Activated naive CD8-positive, alpha-beta T cell treated with anti-CD3 and anti-CD28 coated beads for 36 hours (primary cell): Measurements from ENCODE around the gene GAL3ST2. TPM values are rescaled to one million over a fixed set of nuclear protein-coding genes. Genes with fewer than 3 reads are reported as not detected.
A peak's percentile ranks its signal among the peaks of the same experiment; 100 is the strongest.
"Not testable (repeated sequence)": the region's sequence is repeated elsewhere in the genome, so short reads cannot be mapped to it uniquely, and the experiment has no call there.

Experiments used
- DNase-seq: peaks from one replicate; pipeline ENCODE4 v3.0.0; 2021
- H3K27ac Mint-ChIP-seq: one replicate; pipeline ENCODE4 v1.8.0; 2022; ENCODE audit warnings: mild to moderate bottlenecking, moderate library complexity, mixed read lengths
- H3K27me3 Mint-ChIP-seq: one replicate; pipeline ENCODE4 v1.8.0; 2022; ENCODE audit warnings: mild to moderate bottlenecking, mixed read lengths
- H3K36me3 Mint-ChIP-seq: one replicate; pipeline ENCODE4 v1.8.0; 2021; ENCODE audit warnings: mild to moderate bottlenecking, mixed read lengths
- H3K4me1 Mint-ChIP-seq: one replicate; pipeline ENCODE4 v1.8.0; 2021; ENCODE audit warnings: mixed read lengths
- H3K4me3 Mint-ChIP-seq: one replicate; pipeline ENCODE4 v1.8.0; 2022; ENCODE audit warnings: mild to moderate bottlenecking, moderate library complexity, mixed read lengths
- H3K9me3 Mint-ChIP-seq: one replicate; pipeline ENCODE4 v1.8.0; 2022; ENCODE audit warnings: mixed read lengths
- total RNA-seq, 2 experiments: library from RNA; stranded (reverse); gene quantifications; one replicate each; pipeline ENCODE4 v1.2.3, GENCODE V29; 2021

GAL3ST2 gene
- total RNA-seq, 2 experiments from 2014 or later, result 0.31 TPM; not detected in 1

DNA sequence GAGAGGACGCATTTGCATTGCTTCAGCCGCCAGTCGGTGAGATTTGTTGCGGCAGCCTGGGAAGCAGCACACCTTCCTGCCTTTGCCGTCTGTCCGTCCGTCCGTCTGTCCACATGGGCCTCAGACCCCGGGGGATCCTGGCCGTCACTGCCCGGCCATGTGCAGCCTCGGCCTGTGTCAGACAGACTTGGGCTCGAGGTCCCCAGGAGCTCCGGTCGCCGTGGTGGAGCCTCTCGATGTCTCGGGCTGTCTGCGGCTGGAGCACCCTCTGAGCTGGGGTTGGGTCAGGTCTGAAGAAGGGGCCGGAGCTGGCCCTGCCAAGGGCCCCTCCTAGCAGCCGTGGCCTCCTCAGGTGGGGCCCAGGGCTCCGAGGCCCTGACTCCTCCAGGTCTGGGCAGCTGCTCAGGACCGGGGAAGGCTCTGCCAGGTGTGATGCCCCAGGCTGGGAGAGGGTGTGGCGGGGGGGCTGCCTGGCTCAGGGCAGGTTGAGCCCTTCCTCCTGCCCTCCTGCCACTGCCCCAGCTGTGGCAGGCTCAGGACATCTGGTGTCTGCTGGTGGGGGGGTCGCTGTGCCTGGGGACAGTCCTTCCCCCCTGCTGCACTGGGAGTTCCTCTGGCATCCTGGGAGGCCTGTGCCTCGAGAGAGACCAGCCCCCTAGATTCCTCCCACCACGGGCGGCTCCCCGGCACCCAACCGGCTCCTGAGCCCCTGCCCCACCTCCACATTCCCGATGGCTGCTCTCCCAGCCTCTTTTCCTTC, 44.2 kb downstream of the GAL3ST2 start:
- no peak for DNase-seq
- H3K4me3 Mint-ChIP-seq, result peak overlapping the region; percentile 48
- peaks cover 13% of the 10 kb centered on the region for H3K36me3 Mint-ChIP-seq
- peaks cover 10% of the 10 kb centered on the region for H3K9me3 Mint-ChIP-seq
- H3K4me1 Mint-ChIP-seq, result peaks cover 18% of the 10 kb centered on the region
- H3K27me3 Mint-ChIP-seq, result peaks cover 14% of the 10 kb centered on the region
- no peak overlapping the region for H3K27ac Mint-ChIP-seq

DNA sequence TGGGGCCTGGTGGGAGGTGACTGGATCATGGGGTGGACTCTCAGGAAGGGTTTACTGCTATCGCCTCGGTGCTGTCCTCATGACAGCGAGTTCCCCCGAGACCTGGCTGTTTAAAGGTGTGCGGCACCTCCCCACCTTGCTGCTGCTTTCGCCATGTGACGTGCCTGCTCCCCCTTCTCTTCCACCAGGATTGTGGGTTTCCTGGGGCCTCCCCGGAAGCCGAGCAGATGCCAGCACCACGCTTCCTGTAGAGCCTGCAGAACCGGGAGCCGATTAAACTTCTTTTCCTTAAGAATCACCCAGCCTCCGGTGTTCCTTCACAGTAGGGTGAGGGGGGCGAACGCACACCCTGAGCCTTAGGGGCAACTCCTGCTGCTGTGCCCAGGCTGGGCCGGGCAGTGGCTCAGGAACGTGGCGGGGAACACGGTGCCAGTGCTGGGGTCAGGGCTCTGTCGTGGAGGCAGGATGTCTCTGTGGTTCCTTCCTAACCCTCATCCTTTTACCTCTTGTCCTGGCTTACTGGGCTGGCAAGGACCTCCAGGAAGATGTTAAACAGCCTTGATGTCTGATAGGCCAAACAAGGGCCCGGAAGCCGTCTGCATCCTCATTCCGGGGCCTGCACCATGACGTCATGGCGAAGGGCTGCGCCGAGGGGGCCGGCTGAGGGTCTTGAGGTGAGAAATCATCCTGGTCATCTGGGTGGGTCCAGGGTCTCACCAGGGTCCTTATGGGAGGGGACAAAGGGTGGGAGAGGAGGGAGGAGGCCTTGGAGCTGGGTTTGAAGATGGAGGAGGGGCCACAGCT, 45.0 kb downstream of the GAL3ST2 start:
- H3K27me3 Mint-ChIP-seq, result peaks cover 20% of the 10 kb centered on the region
- DNase-seq, result no peak
- H3K4me1 Mint-ChIP-seq, result peaks cover 18% of the 10 kb centered on the region
- peaks cover 18% of the 10 kb centered on the region for H3K9me3 Mint-ChIP-seq
- peak overlapping the region; percentile 48 for H3K4me3 Mint-ChIP-seq
- H3K36me3 Mint-ChIP-seq, result peaks cover 14% of the 10 kb centered on the region
- peak overlapping the region; percentile 81 for H3K27ac Mint-ChIP-seq

DNA sequence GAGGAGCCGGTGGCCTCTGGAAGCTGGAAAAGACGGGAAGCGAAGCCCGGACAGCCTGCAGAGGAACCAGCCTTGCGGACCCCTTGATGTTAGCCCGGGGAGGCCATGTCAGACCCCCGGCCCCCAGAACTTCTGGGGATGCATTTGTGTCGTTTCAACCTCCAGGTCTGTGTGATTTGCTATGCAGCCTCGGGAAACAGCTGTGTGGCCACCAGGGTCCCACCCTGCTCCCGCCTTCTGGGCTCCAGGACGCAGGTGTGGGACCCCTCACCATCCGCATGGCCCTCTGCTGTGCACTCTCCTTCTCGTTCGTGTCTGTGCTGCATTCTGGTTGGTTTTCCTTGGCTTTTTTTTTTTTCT, 45.6 kb downstream of the GAL3ST2 start:
- Mint-ChIP-seq H3K27me3 (peaks cover 20% of the 10 kb centered on the region), H3K9me3 (peaks cover 23% of the 10 kb centered on the region), H3K27ac (no peak overlapping the region), H3K4me1 (peaks cover 18% of the 10 kb centered on the region), H3K36me3 (peaks cover 17% of the 10 kb centered on the region), H3K4me3 (peak overlapping the region; percentile 48)
- DNase-seq, result no peak

DNA sequence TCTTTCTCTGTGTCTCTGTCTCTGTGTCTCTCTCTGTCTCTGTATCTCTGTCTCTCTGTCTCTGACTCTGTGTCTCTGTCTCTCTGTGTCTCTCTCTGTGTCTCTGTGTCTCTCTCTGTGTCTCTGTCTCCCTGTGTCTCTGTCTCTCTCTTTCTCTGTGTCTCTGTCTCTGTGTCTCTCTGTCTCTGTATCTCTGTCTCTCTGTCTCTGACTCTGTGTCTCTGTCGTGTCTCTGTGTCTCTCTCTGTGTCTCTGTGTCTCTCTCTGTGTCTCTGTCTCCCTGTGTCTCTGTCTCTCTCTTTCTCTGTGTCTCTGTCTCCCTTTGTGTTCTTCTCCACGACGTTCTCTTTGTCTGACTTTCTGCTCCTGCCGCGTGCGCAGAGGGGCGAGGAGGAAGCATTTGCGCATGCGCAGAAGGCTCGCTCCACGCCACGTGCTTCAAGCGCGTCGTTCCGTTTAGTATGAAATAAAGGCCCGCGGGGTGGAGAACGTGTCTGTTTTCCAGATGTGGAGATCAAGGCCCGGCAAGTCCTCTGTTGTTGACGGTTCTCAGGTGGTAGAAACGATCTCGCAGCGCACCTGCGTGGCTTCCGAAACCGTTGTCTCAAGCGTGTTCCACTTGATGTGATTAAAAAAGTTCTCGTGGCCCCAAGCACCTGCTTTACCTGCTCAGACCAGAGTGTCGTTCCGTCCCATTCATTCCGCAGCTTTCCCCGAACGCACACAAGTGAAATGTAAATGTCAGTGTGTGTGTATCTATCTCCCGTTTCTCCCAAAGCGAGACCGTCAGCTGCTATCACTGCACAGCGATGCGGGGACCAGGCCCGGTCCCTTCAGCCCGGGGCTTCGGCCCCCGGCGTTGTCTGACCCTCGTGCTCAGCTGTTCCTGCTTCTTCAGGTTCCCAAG, 47.2 kb downstream of the GAL3ST2 start:
- H3K27me3 Mint-ChIP-seq, result peaks cover 15% of the 10 kb centered on the region
- peaks cover 20% of the 10 kb centered on the region for H3K36me3 Mint-ChIP-seq
- not testable (repeated sequence) for H3K4me3 Mint-ChIP-seq, H3K27ac Mint-ChIP-seq, DNase-seq
- H3K4me1 Mint-ChIP-seq, result peaks cover 13% of the 10 kb centered on the region
- H3K9me3 Mint-ChIP-seq, result peaks cover 31% of the 10 kb centered on the region

DNA sequence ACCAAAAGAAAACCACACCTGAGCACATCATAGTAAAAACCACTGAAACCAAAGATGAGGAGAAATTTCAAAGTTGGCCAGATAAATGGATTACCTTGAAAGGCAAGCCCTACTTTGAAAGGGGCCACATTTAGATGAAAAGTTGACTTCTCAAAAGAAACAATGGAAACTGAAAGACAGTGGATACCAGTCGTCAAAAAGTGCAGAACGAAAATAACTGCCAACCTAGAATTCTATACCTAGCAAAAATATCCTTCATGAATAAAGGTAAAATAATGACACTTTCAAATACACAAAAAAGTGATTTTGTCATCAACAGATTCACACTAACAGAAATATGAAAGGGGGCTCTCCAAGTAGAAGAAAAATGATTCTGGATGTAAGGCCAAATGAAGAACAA, 50.8 kb downstream of the GAL3ST2 start:
- Mint-ChIP-seq H3K36me3 (peaks cover 20% of the 10 kb centered on the region), H3K27me3 (peaks cover 22% of the 10 kb centered on the region), H3K4me3 (no peak overlapping the region), H3K27ac (no peak overlapping the region), H3K9me3 (peaks cover 31% of the 10 kb centered on the region), H3K4me1 (peaks cover 6% of the 10 kb centered on the region)
- DNase-seq, result no peak

DNA sequence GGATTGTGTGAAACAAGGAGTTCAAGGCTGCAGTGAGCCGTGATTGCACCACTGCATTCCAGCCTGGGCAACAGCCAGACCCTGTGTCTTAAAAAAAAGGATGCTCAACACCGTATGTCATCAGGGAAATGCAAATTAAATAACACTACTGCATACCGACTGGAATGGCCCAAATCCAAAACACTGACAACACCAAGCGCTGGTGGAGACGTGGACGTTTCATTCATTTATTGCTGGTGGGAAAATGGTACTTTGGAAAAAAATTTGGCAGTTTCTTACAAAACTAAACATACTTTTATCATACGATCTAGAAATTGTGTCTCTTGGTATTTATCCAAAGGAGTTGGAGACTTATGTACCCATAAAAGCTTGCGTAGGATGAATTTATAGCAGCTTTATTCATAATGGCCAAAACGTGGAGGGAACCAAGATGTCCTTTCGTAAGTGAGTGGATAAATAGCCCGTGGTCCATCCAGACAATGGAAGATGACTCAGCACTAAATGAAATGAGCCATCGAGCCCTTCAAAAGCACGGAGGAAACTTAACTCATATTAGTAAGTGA, 56.6 kb downstream of the GAL3ST2 start:
- Mint-ChIP-seq H3K9me3 (peaks cover 3% of the 10 kb centered on the region), H3K4me3 (no peak overlapping the region), H3K4me1 (no peaks in the 10 kb centered on the region), H3K27me3 (peaks cover 24% of the 10 kb centered on the region), H3K27ac (no peak overlapping the region), H3K36me3 (no peaks in the 10 kb centered on the region)
- no peak for DNase-seq

DNA sequence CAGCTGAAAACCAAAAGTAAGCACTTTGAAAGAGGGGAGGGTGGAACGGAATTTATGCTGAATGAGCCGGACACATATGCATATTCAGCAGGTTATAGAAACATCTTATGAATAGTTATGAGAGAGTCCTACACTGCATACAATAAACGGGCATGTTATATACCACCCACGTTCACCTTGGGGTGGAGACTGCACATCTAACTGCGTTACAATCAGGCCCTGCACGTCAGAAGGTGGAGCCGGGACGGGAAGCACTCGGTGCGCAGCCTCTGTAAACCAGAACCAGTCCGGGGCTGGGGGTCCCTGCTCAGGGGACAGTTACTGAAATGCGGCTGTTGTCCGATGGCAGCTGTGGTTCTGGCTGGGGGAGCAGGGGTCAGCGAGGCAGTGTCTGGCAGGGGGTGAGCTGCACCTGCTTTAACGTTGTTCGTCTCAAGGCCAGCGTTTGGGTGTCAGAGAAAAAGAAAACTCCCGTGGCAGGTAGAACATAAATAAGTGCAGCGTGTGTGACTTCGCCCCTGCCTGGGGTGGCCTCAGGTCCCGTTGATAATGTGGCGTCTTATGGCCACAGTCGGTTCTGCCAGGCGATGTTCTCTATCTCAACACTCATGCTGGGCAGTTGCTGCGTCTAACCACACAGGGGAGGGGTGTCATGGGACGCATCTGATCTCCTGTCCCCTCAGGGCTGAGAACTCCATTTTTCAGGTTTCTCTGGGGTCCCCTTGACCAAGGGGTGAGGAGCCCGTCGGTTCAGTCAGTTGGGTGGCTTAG, 57.3 kb downstream of the GAL3ST2 start:
- H3K36me3 Mint-ChIP-seq, H3K9me3 Mint-ChIP-seq, H3K4me1 Mint-ChIP-seq, H3K4me3 Mint-ChIP-seq, DNase-seq, H3K27ac Mint-ChIP-seq: not testable (repeated sequence)
- peaks cover 24% of the 10 kb centered on the region for H3K27me3 Mint-ChIP-seq

DNA sequence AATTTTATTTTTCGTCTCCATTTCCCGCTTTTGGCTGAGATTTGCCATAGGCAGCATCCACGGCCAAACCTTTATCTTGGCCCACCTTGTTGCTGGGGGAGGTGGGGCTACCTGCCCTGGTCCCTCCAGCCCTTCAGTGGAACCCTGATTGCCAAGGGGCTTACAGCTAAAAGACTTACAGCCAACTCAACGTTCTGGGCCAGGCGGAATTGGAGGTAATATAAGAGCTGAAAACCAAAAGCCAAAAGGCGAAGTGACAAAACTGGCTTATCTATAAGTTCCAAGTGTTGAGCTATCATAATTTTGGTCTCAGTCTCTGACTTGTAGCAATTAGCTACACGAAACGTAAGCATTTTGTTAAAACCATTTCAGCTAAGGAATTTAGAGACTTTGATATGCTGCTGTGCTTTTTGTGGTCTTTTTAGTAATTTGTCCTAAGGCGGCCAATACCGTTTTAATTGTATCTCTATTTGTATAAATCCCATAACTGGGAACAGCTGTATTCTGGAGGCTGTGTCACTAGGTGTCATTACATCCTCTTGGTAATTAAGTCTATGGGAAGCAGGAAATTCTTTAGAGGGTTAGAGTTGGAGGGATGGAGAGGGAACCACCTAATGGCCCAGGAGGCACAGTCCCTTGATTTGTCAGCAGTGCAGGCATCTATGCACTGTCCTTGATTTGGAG, 58.0 kb downstream of the GAL3ST2 start:
- Mint-ChIP-seq H3K36me3 (no peaks in the 10 kb centered on the region), H3K27ac (no peak overlapping the region), H3K9me3 (no peaks in the 10 kb centered on the region), H3K4me1 (no peaks in the 10 kb centered on the region), H3K27me3 (peaks cover 24% of the 10 kb centered on the region), H3K4me3 (no peak overlapping the region)
- DNase-seq, result no peak

DNA sequence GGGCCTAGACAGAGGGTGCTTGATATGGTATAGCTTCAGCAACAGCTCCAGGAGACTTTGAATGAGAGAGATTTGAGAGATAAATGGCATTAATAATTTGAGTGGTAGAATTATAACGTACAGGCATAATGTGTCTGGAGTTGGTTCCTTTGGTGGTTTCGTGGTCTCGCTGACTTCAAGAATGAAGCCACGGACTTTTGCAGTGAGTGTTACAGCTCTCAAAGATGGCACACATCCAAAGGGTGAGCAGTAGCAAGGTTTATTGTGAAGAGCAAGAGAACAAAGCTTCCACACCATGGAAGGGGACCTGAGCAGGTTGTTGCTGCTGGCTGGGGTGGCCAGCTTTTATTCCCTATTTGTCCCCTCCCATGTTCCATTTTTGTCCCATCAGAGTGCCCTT, 59.0 kb downstream of the GAL3ST2 start:
- Mint-ChIP-seq H3K36me3 (no peaks in the 10 kb centered on the region), H3K27ac (no peak overlapping the region), H3K27me3 (peaks cover 26% of the 10 kb centered on the region), H3K4me1 (no peaks in the 10 kb centered on the region), H3K9me3 (no peaks in the 10 kb centered on the region), H3K4me3 (no peak overlapping the region)
- no peak for DNase-seq

DNA sequence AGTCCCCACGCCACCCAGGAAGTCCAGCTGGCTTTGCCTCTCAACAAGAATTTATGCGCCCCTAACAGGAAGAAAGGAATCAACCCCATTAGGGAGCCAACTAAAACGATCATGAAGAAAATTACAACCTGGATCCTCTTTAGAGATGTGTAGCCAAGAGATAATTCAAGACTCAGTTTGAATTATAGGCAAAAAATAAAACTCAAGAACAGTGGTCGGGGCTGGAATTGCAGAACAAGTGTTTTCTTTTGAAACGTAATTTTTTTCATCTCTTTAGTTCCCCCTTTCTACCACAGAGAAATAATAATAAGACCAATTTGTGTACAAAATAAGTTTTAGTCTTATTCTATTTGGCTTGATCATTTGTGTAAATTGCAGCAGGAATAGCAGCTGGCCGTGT, 59.7 kb downstream of the GAL3ST2 start:
- Mint-ChIP-seq H3K4me1 (no peaks in the 10 kb centered on the region), H3K36me3 (no peaks in the 10 kb centered on the region), H3K4me3 (no peak overlapping the region), H3K9me3 (no peaks in the 10 kb centered on the region), H3K27me3 (peaks cover 23% of the 10 kb centered on the region), H3K27ac (no peak overlapping the region)
- DNase-seq, result no peak

DNA sequence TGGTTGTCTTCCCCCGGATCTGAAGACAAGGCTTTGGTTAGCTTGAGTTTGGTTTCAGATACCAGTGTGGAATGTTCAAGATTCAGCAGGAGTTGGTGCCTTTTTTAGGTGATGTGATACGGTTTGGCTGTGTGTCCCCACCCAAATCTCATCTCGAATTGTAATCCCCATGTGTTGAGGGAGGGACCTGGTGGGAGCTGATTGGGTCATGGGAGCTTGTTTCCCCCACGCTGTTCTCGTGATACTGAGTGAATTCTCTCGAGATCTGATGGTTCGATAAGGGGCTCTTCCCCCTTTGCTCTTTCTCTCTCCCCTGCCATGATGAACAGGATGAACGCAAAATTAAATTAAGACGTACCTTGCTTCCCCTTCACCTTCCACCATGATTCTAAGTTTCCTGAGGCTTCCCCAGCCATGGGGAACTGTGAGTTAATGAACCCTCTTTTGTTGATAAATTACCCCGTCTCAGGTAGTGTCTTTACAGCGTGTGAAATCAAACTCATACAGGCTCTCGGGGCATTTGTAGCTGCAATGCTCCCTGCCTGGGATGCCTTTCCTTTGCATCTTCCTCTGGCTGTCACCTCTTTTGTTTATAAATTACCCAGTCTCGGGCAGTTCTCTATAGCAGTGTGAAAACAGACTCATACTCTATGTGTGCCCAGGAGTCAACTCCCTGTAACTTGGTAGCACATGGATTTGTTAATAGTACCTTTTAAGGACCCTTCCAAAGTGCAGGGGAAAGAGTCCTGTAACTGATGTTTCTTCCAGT, 60.8 kb downstream of the GAL3ST2 start:
- Mint-ChIP-seq H3K4me3 (no peak overlapping the region), H3K36me3 (no peaks in the 10 kb centered on the region), H3K4me1 (no peaks in the 10 kb centered on the region), H3K9me3 (no peaks in the 10 kb centered on the region), H3K27me3 (peaks cover 25% of the 10 kb centered on the region), H3K27ac (no peak overlapping the region)
- DNase-seq, result no peak

DNA sequence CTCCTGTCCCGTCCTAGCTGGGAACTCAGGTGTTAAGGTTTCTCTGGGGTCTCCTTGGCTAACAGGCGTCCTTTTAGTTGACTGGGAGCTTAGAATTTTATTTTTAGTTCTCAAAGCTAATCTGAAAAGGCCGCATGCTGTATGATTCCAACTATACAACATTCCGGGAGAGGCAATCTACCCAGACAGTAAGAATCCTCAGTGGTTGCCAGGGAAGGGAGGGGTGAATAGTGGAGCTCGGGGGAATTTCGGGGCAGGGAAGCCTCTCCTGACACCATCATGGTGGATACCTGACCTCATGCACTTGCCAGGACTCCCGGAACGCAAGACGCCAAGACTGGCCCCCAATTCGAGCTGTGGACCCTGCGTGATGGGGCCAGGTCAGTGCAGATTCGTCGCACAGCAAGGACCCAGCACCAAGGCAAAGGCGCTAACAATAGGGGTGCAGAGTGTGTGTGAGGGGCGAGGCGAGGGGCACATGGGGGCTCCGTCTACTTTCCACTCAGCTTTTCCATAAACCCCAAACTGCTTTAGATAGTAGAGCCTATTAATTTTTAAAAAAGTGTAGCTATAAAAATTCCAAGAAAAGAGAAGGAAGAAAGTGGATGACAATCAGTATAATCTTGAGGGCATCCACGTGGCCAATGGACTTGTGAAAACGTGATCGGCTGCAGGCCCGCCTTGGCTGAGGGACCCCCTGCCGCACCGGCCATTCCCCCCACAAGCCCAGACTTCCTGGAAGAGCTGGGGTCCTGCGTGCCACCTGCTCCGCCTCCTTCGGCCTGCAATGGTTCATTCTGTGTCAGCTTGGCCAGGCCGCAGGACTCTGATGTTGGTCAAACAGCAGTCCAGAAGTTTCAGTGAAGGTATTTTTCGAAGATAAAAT, 64.8 kb downstream of the GAL3ST2 start:
- no peak overlapping the region for H3K4me3 Mint-ChIP-seq
- DNase-seq, result no peak
- peaks cover 32% of the 10 kb centered on the region for H3K4me1 Mint-ChIP-seq
- H3K36me3 Mint-ChIP-seq, result peaks cover 10% of the 10 kb centered on the region
- H3K27ac Mint-ChIP-seq, result no peak overlapping the region
- peaks cover 3% of the 10 kb centered on the region for H3K9me3 Mint-ChIP-seq
- peaks cover 27% of the 10 kb centered on the region for H3K27me3 Mint-ChIP-seq
